Psoas muscle (tissue), 8 donors: ENCODE data around the gene CYP2C19. TPM values are rescaled to one million over a fixed set of nuclear protein-coding genes. Genes with fewer than 3 reads are reported as not detected.

Experiments
- ATAC-seq, 4 donors: fragments of 200-7000 bp; cut with Tn5 transposase; one replicate each; pipeline ENCODE4 v1.9.1; 2020; ENCODE audit warnings: moderate library complexity in 3 of 4, mild to moderate bottlenecking in 2 of 4
- DNase-seq, 2 donors: peaks; one replicate each; pipeline ENCODE4 v3.0.0-alpha.2; 2020
- H3K27ac ChIP-seq: fragments of 200-600 bp; one replicate; pipeline ENCODE4 v1.8.0; 2022
- H3K27me3 ChIP-seq, 3 donors: fragments of 200-600 bp in 1 of 3; one replicate each; pipeline versions ENCODE4 v1.6.1 to v1.8.0; 2013 to 2022; ENCODE audit warnings: low read length in 2 of 3, mild to moderate bottlenecking in 2 of 3, moderate library complexity in 1 of 3; ENCODE audit not compliant: insufficient read depth in 3 of 3
- H3K36me3 ChIP-seq, 2 donors: fragments of 200-600 bp in 1 of 2; one replicate each; pipeline versions ENCODE4 v1.6.1 to v1.8.0; 2013 to 2022; ENCODE audit warnings: low read depth in 1 of 2, mild to moderate bottlenecking in 1 of 2, moderate library complexity in 1 of 2; ENCODE audit not compliant: insufficient read depth in 1 of 2
- H3K4me1 ChIP-seq: fragments of 200-600 bp; one replicate; pipeline ENCODE4 v1.8.0; 2022
- H3K4me3 ChIP-seq: fragments of 200-600 bp; one replicate; pipeline ENCODE4 v1.8.0; 2022; ENCODE audit warnings: mild to moderate bottlenecking
- H3K9me3 ChIP-seq: fragments of 200-600 bp; one replicate; pipeline ENCODE4 v1.8.0; 2022
- CTCF ChIP-seq: fragments of 200-600 bp; IDR thresholded peaks from one replicate; pipeline ENCODE4 v1.8.0; 2022; ENCODE audit warnings: antibody characterized with exemption
- WGBS, 3 donors: extraction: QIAGEN DNeasy Blood & Tissue Kit; methylation state at CpG; one replicate each; pipeline versions ENCODE4 v1.1.6 to v1.1.7; 2013; 5-methylcytosine and 5-hydroxymethylcytosine counted together
- intact Hi-C, 2 donors: fragments of 100-400 bp; cut with DNase I; formaldehyde crosslinking; loops; one replicate each; pipeline versions ENCODE4 v1.11.0 to v1.14.2; 2022
- polyA plus RNA-seq, 3 donors: library from polyadenylated mRNA; stranded (reverse); fragments of 200-250 nt; gene quantifications; one replicate each; pipeline ENCODE4 v1.2.3, GENCODE V29; 2013
- total RNA-seq, 4 donors: library from RNA; stranded (reverse); fragmentation: NEBNext Ultra II Directional in 2 of 4; extraction: Animal tissue kit (Norgen Biotek cat#: 25700) in 2 of 4; gene quantifications; one replicate each; pipeline versions ENCODE4 v1.2.1 to v1.2.4, GENCODE V29; 2021 to 2023
- donor health status: healthy with polysubstance abuse.
- donor health status: DM: no; HTN: no; CAD: no; lungs with moderate emphysema.
- donor health status: Bipolar disorder and iron deficiency.
- donor health status: healthy.
- donor health status: DM: yes; HTN: yes; CAD: no.
- donor health status: DM: no; HTN: no; CAD: no.
- donor health status: DM: no; HTN: no; CAD: no.
- donor health status: DM: yes; HTN: yes; CAD: no.

The CYP2C19 gene
- total and polyA plus RNA-seq, 7 donors, result 0.04 to 0.15 TPM; not detected in 5

DNA sequence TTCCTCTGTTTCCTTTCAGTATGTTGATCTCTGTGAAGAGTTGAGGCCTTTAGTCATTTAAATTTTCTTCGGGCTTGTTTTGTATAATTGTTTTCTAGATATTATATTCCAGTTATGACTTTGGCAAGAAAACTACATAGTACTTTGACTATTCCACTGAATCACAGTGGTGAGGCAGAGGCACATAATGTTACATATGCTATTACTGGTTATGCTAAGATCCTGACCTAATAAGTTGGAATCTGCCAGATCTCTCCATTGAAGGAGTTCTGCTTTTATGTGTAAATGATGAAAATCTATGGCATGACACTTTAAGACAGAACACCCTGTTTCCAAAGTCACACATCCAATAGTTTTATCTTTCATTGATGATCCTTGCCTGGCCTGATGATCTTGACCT is 83.7 kb downstream of the CYP2C19 start:
- no peak for ATAC-seq
- intact Hi-C loops, result no loop called here
- Histone ChIP-seq H3K27me3 (no peaks in the 10 kb centered on the region), H3K36me3 (no peaks in the 10 kb centered on the region), H3K9me3 (no peaks in the 10 kb centered on the region), H3K4me3 (no peak overlapping the region), H3K4me1 (no peaks in the 10 kb centered on the region), H3K27ac (no peak overlapping the region)
- 62 to 67% (median 66%) methylated on average over 1 of the region's 1 CpG for WGBS, 3 donors
- no peak for DNase-seq
- TF ChIP-seq CTCF, result no peak

- Histone ChIP-seq H3K9me3 (no peaks in the 10 kb centered on the region), H3K4me1 (no peaks in the 10 kb centered on the region), H3K4me3 (no peak overlapping the region), H3K36me3 (no peaks in the 10 kb centered on the region), H3K27ac (no peak overlapping the region), H3K27me3 (no peaks in the 10 kb centered on the region)
- DNase-seq (no peak), ATAC-seq (no peak)
- intact Hi-C loops, result no loop called here
- no peak for TF ChIP-seq CTCF
- 12 to 27% (median 16%) methylated on average over 1 of the region's 1 CpG for WGBS, 3 donors
These were observed 88.3 kb downstream of the CYP2C19 start for GRCh38 chr10:94850766-94851165.

GRCh38 chr10:94851263-94851662 is 88.8 kb downstream of the CYP2C19 start:
- Histone ChIP-seq H3K4me3 (no peak overlapping the region), H3K9me3 (no peaks in the 10 kb centered on the region), H3K36me3 (no peaks in the 10 kb centered on the region), H3K27me3 (no peaks in the 10 kb centered on the region), H3K27ac (no peak overlapping the region), H3K4me1 (no peaks in the 10 kb centered on the region)
- no peak for DNase-seq
- TF ChIP-seq CTCF, result no peak
- intact Hi-C loops, result no loop called here
- ATAC-seq, result no peak

- no peak for TF ChIP-seq CTCF
- H3K4me3 ChIP-seq, result no peak overlapping the region
- no peaks in the 10 kb centered on the region for H3K36me3 ChIP-seq
- no peak for DNase-seq
- H3K9me3 ChIP-seq, result no peaks in the 10 kb centered on the region
- intact Hi-C loops, result no loop called here
- H3K4me1 ChIP-seq, result no peaks in the 10 kb centered on the region
- no peak for ATAC-seq
- no peaks in the 10 kb centered on the region for H3K27me3 ChIP-seq
- WGBS, 3 donors, result 79 to 83% (median 79%) methylated on average over 3 of the region's 3 CpGs
- no peak overlapping the region for H3K27ac ChIP-seq
These were observed 90.0 kb downstream of the CYP2C19 start for GRCh38 chr10:94852438-94852837.

DNA sequence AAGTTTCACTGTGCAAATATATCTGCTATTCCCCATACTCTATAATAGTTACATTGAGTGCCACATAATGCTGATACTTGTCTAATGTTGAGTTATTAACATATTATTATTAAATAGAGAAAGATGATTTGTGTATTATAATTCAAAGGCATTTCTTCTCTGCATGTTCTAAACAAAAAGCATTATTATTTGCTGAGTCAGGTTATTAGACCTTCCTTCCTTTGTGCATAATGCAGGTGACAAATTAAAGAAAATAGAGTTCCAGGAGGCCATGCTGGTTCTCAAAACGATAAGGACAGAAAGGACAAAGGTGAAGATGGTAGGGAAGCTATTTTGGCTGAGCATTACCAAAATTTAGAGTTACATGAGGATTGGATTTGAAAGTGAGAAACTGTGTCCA is 90.6 kb downstream of the CYP2C19 start:
- no peak for TF ChIP-seq CTCF
- Histone ChIP-seq H3K4me1 (no peaks in the 10 kb centered on the region), H3K27me3 (no peaks in the 10 kb centered on the region), H3K4me3 (no peak overlapping the region), H3K36me3 (no peaks in the 10 kb centered on the region), H3K27ac (no peak overlapping the region), H3K9me3 (no peaks in the 10 kb centered on the region)
- intact Hi-C loops, result no loop called here
- ATAC-seq (no peak), DNase-seq (no peak)
- 50 to 74% (median 67%) methylated on average over 1 of the region's 1 CpG for WGBS, 3 donors
